ENCODE data around the gene ZNF574.

- TF ChIP-seq POLR2A (IDR thresholded peaks at IDR 0.05) (no peak), CTCF (IDR thresholded peaks at IDR 0.05) (no peak)
Measured at GRCh38 chr19:42110658-42111057, 34.7 kb downstream of the ZNF574 start.
